A673 (cell line): ENCODE data around the gene TMEM89.

Source experiments
- CTCF ChIP-seq: fragments of 300-800, 200-600 bp; sonication (generic); conservative IDR thresholded peaks from 2 replicates; pipeline ENCODE4 v1.5.1; 2017; ENCODE audit warnings: low read depth, mild to moderate bottlenecking, antibody characterized with exemption, low read length, moderate library complexity, mixed read lengths
- EZH2 ChIP-seq: fragments of 200-600 bp; sonication (generic); IDR thresholded peaks from 2 replicates; pipeline ENCODE4 v1.6.1; 2017; ENCODE audit warnings: borderline replicate concordance, low read depth, mild to moderate bottlenecking, mixed read lengths, antibody characterized with exemption, low read length; ENCODE audit not compliant: poor library complexity, severe bottlenecking

DNA sequence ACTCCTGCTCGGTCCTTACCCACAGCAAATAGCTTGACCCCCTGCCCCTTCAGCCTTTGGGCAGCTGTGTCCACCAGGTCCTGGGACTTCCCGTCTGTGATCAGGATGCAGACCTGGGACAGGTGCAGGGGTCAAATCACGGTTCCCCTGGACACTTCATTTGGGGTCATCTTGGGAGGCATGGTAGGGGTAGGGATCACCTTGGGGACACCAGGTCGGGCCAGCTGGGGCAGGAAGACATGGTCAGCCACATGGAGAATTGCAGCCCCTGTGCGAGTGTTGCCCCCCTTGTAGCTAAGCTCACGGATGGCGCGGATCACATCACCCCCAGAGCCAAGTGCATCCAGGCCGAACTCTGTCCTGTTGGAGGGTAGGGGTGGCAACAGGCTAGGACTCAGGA lies 28.2 kb downstream of the TMEM89 start:
- no peak for TF ChIP-seq CTCF
- TF ChIP-seq EZH2: no peak
